Gastrocnemius medialis (tissue), 4 donors: ENCODE data around the gene PDE7B.
"Not testable (repeated sequence)": the region's sequence is repeated elsewhere in the genome, so short reads cannot be mapped to it uniquely, and the experiment has no call there.

Experiments
- POLR2A ChIP-seq, 2 donors: fragments of 450-650 bp; IDR thresholded peaks; one replicate each; pipeline ENCODE4 v1.6.1; 2017; ENCODE audit warnings: antibody characterized with exemption in 2 of 2, mild to moderate bottlenecking in 2 of 2, moderate library complexity in 2 of 2
- TF ChIP-seq, protein P1 (sequence below), 5 experiments: fragments of 450-650 bp in 3 of 5; fragments of 200-600 bp in 2 of 5; sonication (generic) in 2 of 5; IDR thresholded peaks in 4 of 5; conservative IDR thresholded peaks in 1 of 5; 1 replicate in 4 of 5; 2 replicates in 1 of 5; pipeline ENCODE4 v1.5.1; 2016 to 2019; ENCODE audit warnings: antibody characterized with exemption in 5 of 5, mild to moderate bottlenecking in 3 of 5, moderate library complexity in 3 of 5

GRCh38 chr6:136105797-136106196, 254.3 kb downstream of the PDE7B start:
- not testable (repeated sequence) for TF ChIP-seq POLR2A (IDR thresholded peaks at IDR 0.05)
- TF ChIP-seq, protein P1, sequence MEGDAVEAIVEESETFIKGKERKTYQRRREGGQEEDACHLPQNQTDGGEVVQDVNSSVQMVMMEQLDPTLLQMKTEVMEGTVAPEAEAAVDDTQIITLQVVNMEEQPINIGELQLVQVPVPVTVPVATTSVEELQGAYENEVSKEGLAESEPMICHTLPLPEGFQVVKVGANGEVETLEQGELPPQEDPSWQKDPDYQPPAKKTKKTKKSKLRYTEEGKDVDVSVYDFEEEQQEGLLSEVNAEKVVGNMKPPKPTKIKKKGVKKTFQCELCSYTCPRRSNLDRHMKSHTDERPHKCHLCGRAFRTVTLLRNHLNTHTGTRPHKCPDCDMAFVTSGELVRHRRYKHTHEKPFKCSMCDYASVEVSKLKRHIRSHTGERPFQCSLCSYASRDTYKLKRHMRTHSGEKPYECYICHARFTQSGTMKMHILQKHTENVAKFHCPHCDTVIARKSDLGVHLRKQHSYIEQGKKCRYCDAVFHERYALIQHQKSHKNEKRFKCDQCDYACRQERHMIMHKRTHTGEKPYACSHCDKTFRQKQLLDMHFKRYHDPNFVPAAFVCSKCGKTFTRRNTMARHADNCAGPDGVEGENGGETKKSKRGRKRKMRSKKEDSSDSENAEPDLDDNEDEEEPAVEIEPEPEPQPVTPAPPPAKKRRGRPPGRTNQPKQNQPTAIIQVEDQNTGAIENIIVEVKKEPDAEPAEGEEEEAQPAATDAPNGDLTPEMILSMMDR (IDR thresholded peaks at IDR 0.05 in 4 of 5, conservative IDR thresholded peaks at IDR 0.05 in 1 of 5): not testable (repeated sequence)
